K562 treated with DMSO at 1 percent for 4 hours (cell line): Measurements from ENCODE around the gene GBP5. TPM values are rescaled to one million over a fixed set of nuclear protein-coding genes. Genes with fewer than 3 reads are reported as not detected.

Experiments
- total RNA-seq: library from RNA; unstranded; fragments of 300-600 nt; gene quantifications from 2 replicates; pipeline ENCODE4 v1.2.3, GENCODE V29; 2022; ENCODE audit not compliant: insufficient read depth

GBP5 gene, protein sequence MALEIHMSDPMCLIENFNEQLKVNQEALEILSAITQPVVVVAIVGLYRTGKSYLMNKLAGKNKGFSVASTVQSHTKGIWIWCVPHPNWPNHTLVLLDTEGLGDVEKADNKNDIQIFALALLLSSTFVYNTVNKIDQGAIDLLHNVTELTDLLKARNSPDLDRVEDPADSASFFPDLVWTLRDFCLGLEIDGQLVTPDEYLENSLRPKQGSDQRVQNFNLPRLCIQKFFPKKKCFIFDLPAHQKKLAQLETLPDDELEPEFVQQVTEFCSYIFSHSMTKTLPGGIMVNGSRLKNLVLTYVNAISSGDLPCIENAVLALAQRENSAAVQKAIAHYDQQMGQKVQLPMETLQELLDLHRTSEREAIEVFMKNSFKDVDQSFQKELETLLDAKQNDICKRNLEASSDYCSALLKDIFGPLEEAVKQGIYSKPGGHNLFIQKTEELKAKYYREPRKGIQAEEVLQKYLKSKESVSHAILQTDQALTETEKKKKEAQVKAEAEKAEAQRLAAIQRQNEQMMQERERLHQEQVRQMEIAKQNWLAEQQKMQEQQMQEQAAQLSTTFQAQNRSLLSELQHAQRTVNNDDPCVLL
- 0.59 and 2.4 TPM in 2 replicates for total RNA-seq

DNA sequence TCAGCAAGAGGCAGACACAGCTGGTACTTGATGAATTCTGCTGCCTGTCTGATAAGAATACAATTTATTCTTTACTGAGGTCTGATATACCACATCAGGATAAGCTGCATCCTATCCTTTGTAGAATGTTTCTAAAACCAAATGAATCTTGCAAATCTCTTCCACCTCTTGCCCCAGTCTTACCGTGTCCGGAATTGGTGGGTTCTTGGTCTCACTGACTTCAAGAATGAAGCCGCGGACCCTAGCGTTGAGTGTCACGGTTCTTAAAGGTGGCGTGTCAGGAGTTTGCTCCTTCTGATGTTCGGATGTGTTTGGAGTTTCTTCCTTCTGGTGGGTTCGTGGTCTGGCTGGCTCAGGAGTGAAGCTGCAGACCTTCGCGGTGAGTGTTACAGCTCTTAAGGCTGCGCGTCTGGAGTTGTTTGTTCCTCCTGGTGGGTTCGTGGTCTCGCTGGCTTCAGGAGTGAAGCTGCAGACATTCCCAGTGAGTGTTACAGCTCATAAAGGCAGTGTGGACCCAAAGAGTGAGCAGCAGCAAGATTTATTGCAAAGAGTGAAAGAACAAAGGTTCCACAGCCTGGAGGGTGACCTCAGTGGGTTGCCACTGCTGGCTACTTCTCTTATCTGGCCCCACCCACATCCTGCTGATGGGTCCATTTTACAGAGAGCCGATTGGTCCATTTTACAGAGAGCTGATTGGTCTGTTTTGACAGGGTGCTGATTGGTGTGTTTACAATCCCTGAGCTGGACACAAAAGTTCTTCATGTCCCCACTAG lies at the start of gene GBP5:
TSS of gene GBP5 (minus strand) at position 592 of the 773 bp plus-strand sequence. CDS start 3,305 bp downstream, outside the sequence.

Other genes starting within 250 kb of the GBP5 start
- not detected in 2 replicates for gene GBP3, start 250.0 kb downstream of the GBP5 start, total RNA-seq
- gene GBP1, start 207.7 kb downstream of the GBP5 start, total RNA-seq, result not detected in 2 replicates
- 15.2 and 15.6 TPM in 2 replicates for gene GBP2, start 146.7 kb downstream of the GBP5 start, total RNA-seq
- gene GBP7, start 96.9 kb downstream of the GBP5 start, total RNA-seq, result not detected in 2 replicates
- gene GBP4, start 73.9 kb downstream of the GBP5 start, total RNA-seq, result 0.08 TPM in 1 of 2 replicates, not detected in the other
- not detected in 2 replicates for gene GBP6, start 91.2 kb upstream of the GBP5 start, total RNA-seq